Calu3 (cell line): ENCODE data around the gene CASK. TPM values are rescaled to one million over a fixed set of nuclear protein-coding genes. Genes with fewer than 3 reads are reported as not detected.

ENCODE experiments used
- BruUV-seq: library from RNA; stranded (reverse); fragments of 400-500 nt; replicated peaks from 2 replicates; lab custom pipeline; 2021; lab: Mats Ljungman, UMichigan
- CTCF ChIA-PET: fragments of 300-600 bp; sonication (Branson Sonifier 250); formaldehyde crosslinking; loops from one replicate; lab custom pipeline; 2022; ENCODE audit warnings: antibody characterized with exemption; lab: Charles Lee
- DNase-seq: peaks from one replicate; pipeline ENCODE4 v3.0.0; 2022
- H3K27ac Mint-ChIP-seq: one replicate; pipeline ENCODE4 v1.8.0; 2022; ENCODE audit warnings: mixed read lengths; ENCODE audit not compliant: unreplicated experiment
- H3K27me3 Mint-ChIP-seq: one replicate; pipeline ENCODE4 v1.8.0; 2022; ENCODE audit warnings: mixed read lengths; ENCODE audit not compliant: unreplicated experiment
- H3K36me3 Mint-ChIP-seq: one replicate; pipeline ENCODE4 v1.8.0; 2022; ENCODE audit warnings: mild to moderate bottlenecking, moderate library complexity, mixed read lengths; ENCODE audit not compliant: insufficient read depth, unreplicated experiment
- H3K4me1 Mint-ChIP-seq: one replicate; pipeline ENCODE4 v1.8.0; 2022; ENCODE audit warnings: mild to moderate bottlenecking, low read depth, mixed read lengths; ENCODE audit not compliant: unreplicated experiment
- H3K4me3 Mint-ChIP-seq: one replicate; pipeline ENCODE4 v1.8.0; 2022; ENCODE audit warnings: mild to moderate bottlenecking, low read depth, moderate library complexity, mixed read lengths; ENCODE audit not compliant: unreplicated experiment
- H3K9me3 Mint-ChIP-seq: one replicate; pipeline ENCODE4 v1.8.0; 2022; ENCODE audit warnings: low read depth, mixed read lengths; ENCODE audit not compliant: unreplicated experiment
- intact Hi-C: fragments of 100-400 bp; cut with micrococcal nuclease; formaldehyde crosslinking; loops from one replicate; pipeline ENCODE4 v1.10.0; 2022; ENCODE audit not compliant: unreplicated experiment
- total RNA-seq: library from RNA; stranded (reverse); gene quantifications from 2 replicates; pipeline ENCODE4 v1.2.3, GENCODE V29; 2022
- TF ChIP-seq, protein P1 (sequence below): fragments of 200-600 bp; IDR thresholded peaks from one replicate; pipeline ENCODE4 v1.8.0; 2022; ENCODE audit warnings: antibody characterized with exemption; ENCODE audit not compliant: unreplicated experiment

Gene CASK
- total RNA-seq, 1 experiment from 2014 or later, result 157 TPM

DNA sequence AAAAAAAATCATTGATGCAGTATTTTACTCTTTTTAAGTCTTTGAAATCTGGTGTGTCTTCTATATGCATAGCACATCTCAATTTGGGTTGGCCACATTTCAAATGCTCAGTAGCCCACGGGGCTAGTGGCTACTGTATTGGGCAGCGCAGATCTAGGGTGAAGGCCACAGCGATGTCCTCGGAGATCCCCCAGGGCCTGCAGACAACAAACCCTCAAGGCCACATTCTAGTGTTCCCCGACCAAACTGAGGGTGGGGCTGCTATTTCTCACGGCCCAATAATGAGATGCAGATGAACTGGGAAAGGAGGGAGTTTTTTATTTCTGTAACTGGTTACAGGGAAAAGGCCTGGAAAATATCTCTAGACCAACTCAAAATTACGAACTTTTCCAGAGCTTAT is 452.6 kb downstream of the CASK start:
- Mint-ChIP-seq H3K27me3 (no peaks in the 10 kb centered on the region), H3K36me3 (no peaks in the 10 kb centered on the region), H3K4me3 (no peak overlapping the region), H3K4me1 (peaks cover 9% of the 10 kb centered on the region), H3K27ac (no peak overlapping the region), H3K9me3 (no peaks in the 10 kb centered on the region)
- DNase-seq, result no peak
- intact Hi-C loops, result no loop called here
- CTCF ChIA-PET, result interaction anchor here (0.7 kb wide), 1 partner anchor 531 kb away, joined by 3 read pairs; no protein-coding TSS in a partner anchor
- TF ChIP-seq, protein P1, sequence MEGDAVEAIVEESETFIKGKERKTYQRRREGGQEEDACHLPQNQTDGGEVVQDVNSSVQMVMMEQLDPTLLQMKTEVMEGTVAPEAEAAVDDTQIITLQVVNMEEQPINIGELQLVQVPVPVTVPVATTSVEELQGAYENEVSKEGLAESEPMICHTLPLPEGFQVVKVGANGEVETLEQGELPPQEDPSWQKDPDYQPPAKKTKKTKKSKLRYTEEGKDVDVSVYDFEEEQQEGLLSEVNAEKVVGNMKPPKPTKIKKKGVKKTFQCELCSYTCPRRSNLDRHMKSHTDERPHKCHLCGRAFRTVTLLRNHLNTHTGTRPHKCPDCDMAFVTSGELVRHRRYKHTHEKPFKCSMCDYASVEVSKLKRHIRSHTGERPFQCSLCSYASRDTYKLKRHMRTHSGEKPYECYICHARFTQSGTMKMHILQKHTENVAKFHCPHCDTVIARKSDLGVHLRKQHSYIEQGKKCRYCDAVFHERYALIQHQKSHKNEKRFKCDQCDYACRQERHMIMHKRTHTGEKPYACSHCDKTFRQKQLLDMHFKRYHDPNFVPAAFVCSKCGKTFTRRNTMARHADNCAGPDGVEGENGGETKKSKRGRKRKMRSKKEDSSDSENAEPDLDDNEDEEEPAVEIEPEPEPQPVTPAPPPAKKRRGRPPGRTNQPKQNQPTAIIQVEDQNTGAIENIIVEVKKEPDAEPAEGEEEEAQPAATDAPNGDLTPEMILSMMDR, result no peak
- BruUV-seq, result no TSS peak

DNA sequence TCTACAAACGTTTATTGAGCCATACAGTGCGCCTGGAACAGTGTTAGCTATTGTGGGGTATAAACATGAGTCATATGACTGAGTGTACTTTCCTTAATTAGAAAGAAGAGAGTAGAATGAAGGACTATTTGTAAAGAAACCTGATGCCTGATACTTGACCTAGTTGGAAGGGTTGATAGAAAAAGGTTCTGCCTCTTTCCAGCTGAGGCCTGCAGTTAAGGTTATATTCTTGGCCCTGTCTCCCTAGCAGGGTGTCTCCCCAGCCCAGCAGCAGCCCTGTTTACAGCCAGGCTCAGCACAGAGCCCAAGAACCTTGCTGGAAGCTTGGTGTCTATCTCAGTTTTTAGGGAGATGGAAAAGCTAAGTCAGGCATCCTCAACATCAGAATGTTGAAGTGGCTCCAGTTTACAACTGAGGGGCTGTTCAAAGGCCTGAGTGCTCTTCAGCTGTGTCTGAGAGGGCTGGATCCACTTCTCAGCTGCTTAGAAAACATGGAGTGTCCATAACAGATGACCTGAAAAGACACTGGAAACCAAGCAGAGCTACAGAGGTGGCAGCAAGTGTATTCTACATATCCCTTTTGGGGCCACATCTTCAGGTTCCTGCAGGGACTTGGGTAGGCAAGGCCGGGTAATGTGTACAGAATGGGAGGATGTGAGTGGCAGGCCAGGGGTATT is 454.6 kb downstream of the CASK start:
- Mint-ChIP-seq H3K9me3 (no peaks in the 10 kb centered on the region), H3K36me3 (no peaks in the 10 kb centered on the region), H3K27ac (no peak overlapping the region), H3K4me1 (no peaks in the 10 kb centered on the region), H3K4me3 (no peak overlapping the region), H3K27me3 (no peaks in the 10 kb centered on the region)
- TF ChIP-seq, protein P1, result no peak
- intact Hi-C loops, result loop anchor here (2.0 kb wide), 1 partner anchor 22 kb away; the partner anchor contains the start of gene NYX
- DNase-seq, result no peak
- BruUV-seq, result no TSS peak
- CTCF ChIA-PET, result no interaction called here

Other genes starting within 250 kb of the CASK start
- gene GPR34, start 234.6 kb downstream of the CASK start, total RNA-seq, result not detected in 2 replicates
- not detected in 2 replicates for gene GPR82, start 199.4 kb downstream of the CASK start, total RNA-seq